ENCODE results near the gene YJEFN3. TPM values are rescaled to one million over a fixed set of nuclear protein-coding genes. Genes with fewer than 3 reads are reported as not detected.

Gene YJEFN3
- total RNA-seq, 2 donors from 2014 or later = 7.3 to 12.6 TPM

GRCh38 chr19:19578252-19578651 lies 49.5 kb downstream of the YJEFN3 start:
- TF ChIP-seq CTCF (conservative IDR thresholded peaks at IDR 0.05) = no peak
- no peaks in the 10 kb centered on the region for H3K27me3 ChIP-seq (ENCODE audit: control insufficient read depth, insufficient read depth, low read length, poor library complexity, severe bottlenecking)
- Mint-ChIP-seq H3K27ac (no peak overlapping the region), H3K4me1 (peaks cover 13% of the 10 kb centered on the region), H3K36me3 (ENCODE audit: low read depth) (no peaks in the 10 kb centered on the region), H3K9me3 (no peaks in the 10 kb centered on the region), H3K4me3 (no peak overlapping the region), H3K27me3 (ENCODE audit: insufficient read depth) (no peaks in the 10 kb centered on the region)
- H3K27ac ChIP-seq (ENCODE audit: low read depth, low read length) = peak overlapping the region; percentile 48
- H3K4me1 ChIP-seq (ENCODE audit: control insufficient read depth, insufficient read depth, low read length) = no peaks in the 10 kb centered on the region
- no peaks in the 10 kb centered on the region for H3K36me3 ChIP-seq (ENCODE audit: control insufficient read depth, insufficient read depth, low read length)
- no peak overlapping the region for H3K9ac ChIP-seq (ENCODE audit: extremely low read depth, low read length, poor library complexity, severe bottlenecking)
- H3K4me3 ChIP-seq (ENCODE audit: low read length) = no peak overlapping the region
- no peak for DNase-seq
- H3K9me3 ChIP-seq (ENCODE audit: control insufficient read depth, low read length) = no peaks in the 10 kb centered on the region
- WGBS, 2 experiments (ENCODE audit: insufficient coverage in 1 of 2, insufficient read length in 1 of 2) = 93 to 98% methylated on average over 4 to 6 of the region's 6 CpGs

- no peaks in the 10 kb centered on the region for H3K9me3 Mint-ChIP-seq
- Histone ChIP-seq H3K9me3 (ENCODE audit: control insufficient read depth, low read length) (no peaks in the 10 kb centered on the region), H3K4me1 (ENCODE audit: control insufficient read depth, insufficient read depth, low read length) (no peaks in the 10 kb centered on the region), H3K9ac (ENCODE audit: extremely low read depth, low read length, poor library complexity, severe bottlenecking) (no peak overlapping the region), H3K27ac (ENCODE audit: low read depth, low read length) (peak overlapping the region; percentile 29), H3K36me3 (ENCODE audit: control insufficient read depth, insufficient read depth, low read length) (no peaks in the 10 kb centered on the region), H3K27me3 (ENCODE audit: control insufficient read depth, insufficient read depth, low read length, poor library complexity, severe bottlenecking) (no peaks in the 10 kb centered on the region), H3K4me3 (ENCODE audit: low read length) (no peak overlapping the region)
- no peak overlapping the region for H3K27ac Mint-ChIP-seq
- no peak for TF ChIP-seq CTCF (conservative IDR thresholded peaks at IDR 0.05)
- H3K27me3 Mint-ChIP-seq (ENCODE audit: insufficient read depth) = no peaks in the 10 kb centered on the region
- no peaks in the 10 kb centered on the region for H3K36me3 Mint-ChIP-seq (ENCODE audit: low read depth)
- peaks cover 11% of the 10 kb centered on the region for H3K4me1 Mint-ChIP-seq
- WGBS, 2 experiments (ENCODE audit: insufficient coverage in 1 of 2, insufficient read length in 1 of 2) = 90 to 91% methylated on average over 17 to 25 of the region's 25 CpGs
- H3K4me3 Mint-ChIP-seq = no peak overlapping the region
- DNase-seq = no peak
Measured at GRCh38 chr19:19579533-19580361, 51.0 kb downstream of the YJEFN3 start.

GRCh38 chr19:19580418-19580817 lies 51.7 kb downstream of the YJEFN3 start:
- H3K27ac ChIP-seq (ENCODE audit: low read depth, low read length) = no peak overlapping the region
- Mint-ChIP-seq H3K4me1 (peaks cover 10% of the 10 kb centered on the region), H3K27ac (no peak overlapping the region), H3K9me3 (no peaks in the 10 kb centered on the region), H3K36me3 (ENCODE audit: low read depth) (no peaks in the 10 kb centered on the region), H3K4me3 (no peak overlapping the region), H3K27me3 (ENCODE audit: insufficient read depth) (no peaks in the 10 kb centered on the region)
- no peaks in the 10 kb centered on the region for H3K27me3 ChIP-seq (ENCODE audit: control insufficient read depth, insufficient read depth, low read length, poor library complexity, severe bottlenecking)
- H3K4me1 ChIP-seq (ENCODE audit: control insufficient read depth, insufficient read depth, low read length) = no peaks in the 10 kb centered on the region
- H3K9me3 ChIP-seq (ENCODE audit: control insufficient read depth, low read length) = no peaks in the 10 kb centered on the region
- 92 to 95% methylated on average over 1 to 4 of the region's 4 CpGs for WGBS, 2 experiments (ENCODE audit: insufficient coverage in 1 of 2, insufficient read length in 1 of 2)
- no peak for DNase-seq
- H3K4me3 ChIP-seq (ENCODE audit: low read length) = no peak overlapping the region
- TF ChIP-seq CTCF (conservative IDR thresholded peaks at IDR 0.05) = no peak
- no peak overlapping the region for H3K9ac ChIP-seq (ENCODE audit: extremely low read depth, low read length, poor library complexity, severe bottlenecking)
- no peaks in the 10 kb centered on the region for H3K36me3 ChIP-seq (ENCODE audit: control insufficient read depth, insufficient read depth, low read length)

All from endodermal cell (in vitro differentiated cells).